ENCODE measurements around the gene PEX19.

DNA sequence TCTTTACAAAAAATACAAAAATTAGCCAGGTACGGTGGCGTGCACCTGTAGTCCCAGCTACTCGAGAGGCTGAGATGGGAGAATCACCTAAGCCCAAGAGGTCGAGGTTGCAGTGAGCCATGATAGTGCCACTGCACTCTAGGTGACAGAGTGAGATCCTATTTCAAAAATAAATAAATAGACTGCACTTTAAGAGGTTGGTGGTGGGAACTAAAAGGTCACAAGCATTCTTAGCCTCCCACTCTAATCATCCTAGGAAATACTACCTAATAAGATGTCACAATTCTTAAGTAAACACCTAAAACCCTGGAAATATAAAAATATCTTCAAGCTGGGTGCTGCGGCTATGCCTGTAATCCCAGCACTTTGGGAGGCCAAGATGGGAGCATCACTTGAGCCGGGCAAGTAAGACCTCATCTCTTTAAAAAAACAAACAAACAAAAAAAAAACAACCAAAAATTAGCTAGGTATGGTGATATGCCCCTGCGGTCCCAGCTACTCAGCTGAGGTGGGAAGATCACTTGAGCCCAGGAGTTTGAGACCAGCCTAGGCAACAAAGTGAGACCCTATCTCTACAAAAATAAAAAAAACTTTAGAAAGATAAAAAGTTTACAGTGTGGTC is 26.6 kb downstream of the PEX19 start:
- no peak for TF ChIP-seq POLR2A (IDR thresholded peaks at IDR 0.05)
- TF ChIP-seq, protein P1, sequence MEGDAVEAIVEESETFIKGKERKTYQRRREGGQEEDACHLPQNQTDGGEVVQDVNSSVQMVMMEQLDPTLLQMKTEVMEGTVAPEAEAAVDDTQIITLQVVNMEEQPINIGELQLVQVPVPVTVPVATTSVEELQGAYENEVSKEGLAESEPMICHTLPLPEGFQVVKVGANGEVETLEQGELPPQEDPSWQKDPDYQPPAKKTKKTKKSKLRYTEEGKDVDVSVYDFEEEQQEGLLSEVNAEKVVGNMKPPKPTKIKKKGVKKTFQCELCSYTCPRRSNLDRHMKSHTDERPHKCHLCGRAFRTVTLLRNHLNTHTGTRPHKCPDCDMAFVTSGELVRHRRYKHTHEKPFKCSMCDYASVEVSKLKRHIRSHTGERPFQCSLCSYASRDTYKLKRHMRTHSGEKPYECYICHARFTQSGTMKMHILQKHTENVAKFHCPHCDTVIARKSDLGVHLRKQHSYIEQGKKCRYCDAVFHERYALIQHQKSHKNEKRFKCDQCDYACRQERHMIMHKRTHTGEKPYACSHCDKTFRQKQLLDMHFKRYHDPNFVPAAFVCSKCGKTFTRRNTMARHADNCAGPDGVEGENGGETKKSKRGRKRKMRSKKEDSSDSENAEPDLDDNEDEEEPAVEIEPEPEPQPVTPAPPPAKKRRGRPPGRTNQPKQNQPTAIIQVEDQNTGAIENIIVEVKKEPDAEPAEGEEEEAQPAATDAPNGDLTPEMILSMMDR (IDR thresholded peaks at IDR 0.05), result no peak

All from uterus (tissue), 2 donors.